IPS-18c (cell line): ENCODE measurements around the gene PAQR8.

Experiments used
- H3K4me3 ChIP-seq: 2 replicates; pipeline ENCODE4 v1.7.0; 2013; ENCODE audit warnings: low read depth, mild to moderate bottlenecking, low read length, moderate library complexity; ENCODE audit not compliant: insufficient read depth
- H3K9me3 ChIP-seq: one replicate; pipeline ENCODE4 v1.6.1; 2013; ENCODE audit warnings: mild to moderate bottlenecking, low read length, moderate library complexity; ENCODE audit not compliant: control insufficient read depth, insufficient read depth

PAQR8 gene

DNA sequence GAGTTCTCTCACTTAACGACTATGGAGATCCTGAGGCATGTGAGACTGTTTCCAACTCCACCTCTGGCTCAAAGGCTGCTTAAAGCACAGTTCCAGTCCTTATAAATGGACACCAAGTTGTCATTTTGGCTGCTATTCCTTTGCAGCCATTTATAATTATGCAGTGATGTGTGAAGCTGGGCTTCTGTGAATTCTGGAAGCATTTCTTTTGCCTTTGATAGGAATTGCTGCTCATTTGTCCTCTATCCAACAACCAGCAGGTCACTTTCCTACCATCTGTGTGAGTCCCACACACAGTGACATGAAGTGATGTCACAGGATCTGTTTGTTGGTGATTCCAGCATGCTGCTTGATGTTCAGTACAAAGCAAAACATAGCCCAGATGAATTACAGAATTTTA lies 29.6 kb downstream of the PAQR8 start:
- Histone ChIP-seq H3K4me3 (no peak overlapping the region), H3K9me3 (no peaks in the 10 kb centered on the region)

- Histone ChIP-seq H3K9me3 (no peaks in the 10 kb centered on the region), H3K4me3 (no peak overlapping the region)
These were observed 31.0 kb downstream of the PAQR8 start for GRCh38 chr6:52392944-52393343.

- Histone ChIP-seq H3K4me3 (no peak overlapping the region), H3K9me3 (no peaks in the 10 kb centered on the region)
These were observed 31.8 kb downstream of the PAQR8 start for GRCh38 chr6:52393780-52394179.

GRCh38 chr6:52394251-52394666 lies 32.3 kb downstream of the PAQR8 start:
- no peaks in the 10 kb centered on the region for H3K9me3 ChIP-seq
- no peak overlapping the region for H3K4me3 ChIP-seq

DNA sequence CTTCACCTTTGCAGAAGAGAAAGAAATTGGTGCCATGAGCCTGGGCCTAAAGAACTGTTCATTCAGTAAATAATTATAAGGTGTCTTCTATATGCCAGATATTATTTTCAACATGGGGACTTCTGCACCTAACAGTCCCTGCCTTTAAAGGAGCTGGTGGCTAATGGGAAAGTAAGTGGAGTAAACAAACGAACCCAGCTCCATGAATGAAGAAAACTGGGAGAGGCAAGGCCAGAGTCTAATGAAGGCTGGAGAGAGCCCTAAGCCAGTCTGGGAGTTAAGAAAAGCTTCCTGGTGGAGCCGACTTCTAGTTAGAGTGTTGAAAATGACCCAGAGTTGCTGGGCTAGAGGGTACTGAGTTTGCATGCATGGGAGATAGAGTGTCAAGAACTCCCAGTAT lies 34.0 kb downstream of the PAQR8 start:
- Histone ChIP-seq H3K4me3 (no peak overlapping the region), H3K9me3 (no peaks in the 10 kb centered on the region)

DNA sequence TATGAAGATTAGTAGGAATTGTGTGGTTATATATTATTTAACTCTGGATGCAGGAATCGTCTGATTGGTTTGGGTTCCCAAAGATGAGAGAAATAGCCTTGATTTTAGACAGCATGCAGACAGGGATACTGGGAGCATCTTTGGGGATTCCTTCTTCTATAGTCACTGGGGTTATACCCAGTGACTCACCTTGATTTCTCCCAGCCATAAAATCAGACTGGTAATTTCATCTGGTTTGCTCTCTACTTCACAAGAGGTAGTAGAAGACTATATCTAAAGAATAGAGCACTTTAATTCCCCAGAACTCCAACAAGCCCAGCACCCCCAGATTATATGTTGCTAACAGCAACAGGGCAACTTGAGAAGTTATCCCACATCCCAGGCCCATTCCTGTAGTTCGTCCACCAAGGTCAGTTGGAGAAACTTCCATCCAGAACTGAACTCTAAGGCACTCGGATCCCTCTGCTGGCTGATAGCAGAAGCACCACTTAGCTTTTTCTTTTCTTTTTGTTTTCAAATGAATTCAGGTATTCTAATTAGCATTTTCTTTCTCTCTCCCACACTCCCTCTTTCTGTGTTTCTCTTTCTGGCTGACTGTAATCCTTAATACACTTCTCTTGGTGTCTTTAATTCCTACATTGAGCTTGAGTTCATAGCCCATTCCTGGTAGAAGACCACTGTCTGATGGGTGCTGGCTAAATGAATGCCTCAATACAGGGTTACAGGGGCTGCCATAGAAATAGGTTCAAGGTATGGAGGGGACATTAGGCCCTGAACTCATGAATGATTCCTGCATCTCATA lies 37.8 kb downstream of the PAQR8 start:
- H3K4me3 ChIP-seq, result no peak overlapping the region
- no peaks in the 10 kb centered on the region for H3K9me3 ChIP-seq

DNA sequence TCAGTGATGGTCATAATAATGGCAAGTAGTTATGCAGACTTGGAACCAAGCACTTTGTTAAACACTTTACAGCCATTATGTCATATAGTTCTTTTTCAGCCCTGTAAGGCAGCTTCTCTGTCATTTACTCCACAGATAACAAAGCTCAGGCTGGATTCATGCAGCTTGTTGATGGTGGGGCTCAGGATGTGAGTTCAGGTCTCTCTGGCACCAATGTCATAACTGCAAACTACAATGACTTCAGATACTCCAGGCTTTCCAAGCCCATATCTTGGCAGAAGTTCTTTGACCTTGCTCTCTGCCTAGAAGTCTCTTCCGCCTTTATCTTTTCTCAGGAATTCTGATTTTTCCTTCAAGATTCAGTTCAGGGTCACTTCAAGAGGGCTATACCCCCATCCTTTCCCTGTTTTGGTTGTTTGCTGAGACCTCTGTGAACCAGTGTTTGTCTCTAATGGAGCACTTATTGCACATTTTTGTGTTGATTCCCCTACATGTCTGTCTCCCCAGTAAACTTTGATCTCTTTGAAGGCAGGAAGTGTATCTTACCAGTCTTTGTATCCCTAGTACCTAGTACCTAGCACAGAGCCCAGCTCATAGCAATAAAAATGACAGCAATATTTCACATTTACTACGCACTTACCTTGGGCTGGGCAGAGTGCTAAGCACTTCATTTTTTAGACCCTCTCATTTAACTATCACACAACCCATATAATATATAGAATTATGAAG lies 38.5 kb downstream of the PAQR8 start:
- H3K9me3 ChIP-seq, result no peaks in the 10 kb centered on the region
- H3K4me3 ChIP-seq, result no peak overlapping the region

- Histone ChIP-seq H3K4me3 (no peak overlapping the region), H3K9me3 (no peaks in the 10 kb centered on the region)
These were observed 41.1 kb downstream of the PAQR8 start for GRCh38 chr6:52403086-52403485.

DNA sequence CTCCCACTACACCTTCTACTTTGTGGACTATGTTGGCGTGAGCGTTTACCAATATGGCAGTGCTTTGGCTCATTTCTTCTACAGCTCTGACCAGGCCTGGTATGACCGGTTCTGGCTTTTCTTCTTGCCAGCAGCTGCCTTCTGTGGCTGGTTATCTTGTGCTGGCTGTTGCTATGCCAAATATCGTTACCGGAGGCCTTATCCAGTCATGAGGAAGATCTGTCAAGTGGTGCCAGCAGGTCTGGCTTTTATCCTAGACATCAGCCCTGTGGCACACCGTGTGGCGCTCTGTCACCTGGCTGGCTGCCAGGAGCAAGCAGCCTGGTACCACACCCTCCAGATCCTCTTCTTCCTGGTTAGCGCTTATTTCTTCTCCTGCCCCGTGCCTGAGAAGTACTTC lies 41.7 kb downstream of the PAQR8 start:
- H3K9me3 ChIP-seq, result no peaks in the 10 kb centered on the region

GRCh38 chr6:52405243-52405642 lies 43.3 kb downstream of the PAQR8 start:
- no peaks in the 10 kb centered on the region for H3K9me3 ChIP-seq
- no peak overlapping the region for H3K4me3 ChIP-seq

More for the DNA sequence above, 41.7 kb downstream of the PAQR8 start:
- H3K4me3 ChIP-seq, result no peak overlapping the region

- no peaks in the 10 kb centered on the region for H3K9me3 ChIP-seq
- H3K4me3 ChIP-seq, result no peak overlapping the region
These were observed 45.5 kb downstream of the PAQR8 start for GRCh38 chr6:52407467-52407866.

- Histone ChIP-seq H3K4me3 (no peak overlapping the region), H3K9me3 (no peaks in the 10 kb centered on the region)
These were observed 47.5 kb downstream of the PAQR8 start for GRCh38 chr6:52409499-52409898.

GRCh38 chr6:52410979-52411378 lies 49.0 kb downstream of the PAQR8 start:
- Histone ChIP-seq H3K9me3 (no peaks in the 10 kb centered on the region), H3K4me3 (no peak overlapping the region)

DNA sequence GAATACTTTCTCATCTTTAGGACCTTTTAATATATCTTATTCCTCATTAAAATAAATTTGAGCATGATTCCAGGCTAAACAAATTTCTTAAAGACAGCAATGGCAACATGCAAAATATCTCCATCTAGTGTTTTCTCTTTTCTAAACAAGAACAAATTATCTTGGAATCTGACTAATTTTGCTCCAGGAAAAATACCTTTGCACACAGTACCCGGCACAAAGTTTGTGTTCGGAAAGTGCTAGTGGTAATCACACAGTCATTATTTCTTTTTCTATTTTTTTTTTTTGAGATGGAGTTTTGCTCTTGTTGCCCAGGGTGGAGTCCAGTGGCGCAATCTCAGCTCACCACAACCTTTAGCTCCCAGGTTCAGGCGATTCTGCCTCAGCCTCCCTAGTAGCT lies 50.0 kb downstream of the PAQR8 start:
- no peak overlapping the region for H3K4me3 ChIP-seq
- no peaks in the 10 kb centered on the region for H3K9me3 ChIP-seq

DNA sequence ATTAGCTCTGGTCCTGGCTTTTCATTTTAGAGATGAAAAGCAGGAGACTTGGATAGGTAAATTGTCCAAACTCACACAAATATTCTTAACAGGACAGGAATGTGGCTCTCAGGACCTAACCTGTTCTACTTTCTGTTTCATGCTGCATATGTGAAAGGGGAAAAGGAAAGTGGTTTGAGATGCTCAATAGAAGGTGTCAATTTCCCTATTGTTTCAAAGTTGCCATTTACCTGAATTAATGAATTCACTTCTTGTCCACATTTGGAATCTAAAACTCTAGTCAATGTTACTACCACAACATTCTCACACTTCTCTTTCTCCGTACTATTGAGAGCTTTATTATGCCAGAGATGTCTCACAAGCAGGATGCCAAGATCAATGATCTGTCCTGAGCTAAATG lies 53.4 kb downstream of the PAQR8 start:
- Histone ChIP-seq H3K4me3 (no peak overlapping the region), H3K9me3 (no peaks in the 10 kb centered on the region)

- no peaks in the 10 kb centered on the region for H3K9me3 ChIP-seq
These were observed 54.1 kb downstream of the PAQR8 start for GRCh38 chr6:52415917-52416628.

DNA sequence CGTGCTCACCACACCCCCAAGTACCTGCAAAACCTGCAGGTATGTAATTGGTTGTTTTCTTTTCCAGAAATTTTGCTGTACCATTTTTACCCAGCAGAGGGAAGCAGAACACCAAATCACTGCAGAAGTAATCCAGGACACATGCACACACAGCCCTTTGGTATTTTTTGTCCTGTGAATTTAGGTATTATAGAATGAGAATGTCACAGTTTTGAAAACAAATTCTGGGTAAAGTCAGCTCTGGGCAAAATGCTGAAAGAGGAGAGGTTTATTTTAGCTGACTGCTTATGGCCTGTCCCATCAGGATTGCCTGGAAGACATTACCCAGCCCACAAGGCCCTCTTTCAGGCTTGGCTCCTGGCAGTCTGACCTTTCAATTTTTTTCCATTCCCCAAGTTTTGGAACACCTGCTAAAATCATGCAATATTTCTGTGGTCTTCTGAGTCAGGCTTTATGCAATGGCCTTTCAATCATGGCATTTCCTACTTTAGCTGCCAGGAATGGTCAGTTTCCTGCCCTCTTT lies 54.7 kb downstream of the PAQR8 start:
- H3K4me3 ChIP-seq, result no peak overlapping the region
- H3K9me3 ChIP-seq, result no peaks in the 10 kb centered on the region

More at GRCh38 chr6:52415917-52416628, 54.1 kb downstream of the PAQR8 start:
- no peak overlapping the region for H3K4me3 ChIP-seq

DNA sequence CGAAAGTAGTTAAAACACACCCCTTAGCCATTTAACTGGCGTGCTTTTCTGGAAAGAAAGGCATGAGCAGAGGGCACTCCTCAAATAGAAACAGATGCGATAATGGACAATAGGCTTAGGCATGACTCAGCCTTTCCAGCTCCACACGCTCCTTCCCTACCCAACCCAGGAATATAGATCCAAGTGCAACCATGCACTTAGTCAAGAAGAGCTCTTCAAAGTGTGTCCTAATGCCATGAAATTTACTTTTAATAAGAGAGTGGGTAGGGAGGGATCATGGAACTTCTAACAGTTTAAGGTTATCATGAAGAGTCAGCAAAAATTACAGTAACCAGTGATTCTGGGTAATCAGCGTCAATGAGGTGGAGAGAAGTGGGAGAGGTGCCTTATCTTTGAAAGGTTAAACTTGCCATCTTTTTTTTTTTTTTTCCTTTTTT lies 55.7 kb downstream of the PAQR8 start:
- no peaks in the 10 kb centered on the region for H3K9me3 ChIP-seq
- H3K4me3 ChIP-seq, result no peak overlapping the region
